GM18517 (cell line): ENCODE results near the gene CRYBG1.

Source experiments
- ATAC-seq: cut with Tn5 transposase; IDR thresholded peaks from one replicate; pipeline ENCODE4 v1.9.1; 2021; ENCODE audit warnings: mild to moderate bottlenecking, moderate library complexity; ENCODE audit not compliant: unreplicated experiment

The CRYBG1 gene

DNA sequence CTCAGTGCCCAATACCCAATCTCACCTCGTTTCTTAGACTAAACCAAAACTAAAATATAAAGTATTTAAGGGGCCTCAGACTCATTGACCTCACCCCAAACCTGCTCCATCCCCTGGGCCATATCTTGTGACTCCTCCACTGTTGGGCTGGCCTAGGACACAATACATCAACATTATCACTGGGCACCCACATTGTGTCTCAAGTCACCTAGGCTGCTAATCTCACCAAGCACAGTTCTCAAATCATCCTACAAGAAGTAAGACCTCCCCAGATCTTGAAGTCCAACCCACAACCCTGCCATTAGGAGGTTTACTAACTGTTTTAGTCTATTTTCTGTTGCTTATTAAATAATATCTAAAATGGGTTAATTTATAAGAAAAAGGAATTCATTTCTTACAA lies 96.2 kb downstream of the CRYBG1 start:
- no peak for ATAC-seq

DNA sequence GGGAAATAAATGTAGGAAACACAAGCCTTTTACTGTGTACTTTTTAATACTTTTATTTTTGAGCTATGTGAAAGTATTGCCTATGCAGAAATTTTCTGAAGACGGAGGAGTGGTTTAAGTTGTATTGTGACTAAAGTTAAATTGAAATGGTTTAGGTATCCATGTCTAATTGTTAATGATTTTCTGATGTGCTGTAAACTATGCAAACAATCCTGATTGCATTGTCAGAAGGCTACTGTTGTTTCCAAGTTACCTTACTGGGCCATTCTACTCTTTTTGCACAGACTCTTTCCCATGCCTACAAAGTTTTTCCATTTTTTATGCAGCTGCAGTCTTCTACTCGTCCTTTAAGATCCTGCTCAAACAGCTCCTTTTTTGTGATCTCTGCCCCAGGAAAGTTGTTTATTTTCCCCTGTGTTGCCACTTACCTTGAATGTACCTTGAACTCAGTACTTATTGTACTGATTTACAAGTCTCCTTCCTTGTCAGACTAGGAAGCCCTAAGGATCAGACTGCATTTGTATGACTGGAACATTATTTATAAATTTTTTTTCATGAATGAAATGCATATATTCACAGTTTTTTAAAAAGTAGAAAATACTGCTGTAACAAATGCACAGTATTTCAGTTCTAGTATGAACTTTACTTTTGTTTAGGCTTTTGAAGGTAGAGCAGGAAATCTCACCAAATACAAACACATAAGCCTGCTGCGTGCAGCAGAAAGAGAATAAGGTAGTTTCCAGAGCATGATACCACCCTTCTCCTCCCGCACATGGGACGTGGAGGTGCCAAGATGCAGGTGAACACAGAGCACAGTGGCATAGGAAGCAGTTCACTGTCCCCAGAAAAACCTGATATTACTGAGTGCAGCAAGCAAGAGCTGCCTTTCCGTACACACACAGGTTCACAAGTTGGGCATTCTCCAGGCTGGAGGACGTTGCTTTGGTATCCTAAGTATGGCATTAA lies 97.8 kb downstream of the CRYBG1 start:
- no peak for ATAC-seq

DNA sequence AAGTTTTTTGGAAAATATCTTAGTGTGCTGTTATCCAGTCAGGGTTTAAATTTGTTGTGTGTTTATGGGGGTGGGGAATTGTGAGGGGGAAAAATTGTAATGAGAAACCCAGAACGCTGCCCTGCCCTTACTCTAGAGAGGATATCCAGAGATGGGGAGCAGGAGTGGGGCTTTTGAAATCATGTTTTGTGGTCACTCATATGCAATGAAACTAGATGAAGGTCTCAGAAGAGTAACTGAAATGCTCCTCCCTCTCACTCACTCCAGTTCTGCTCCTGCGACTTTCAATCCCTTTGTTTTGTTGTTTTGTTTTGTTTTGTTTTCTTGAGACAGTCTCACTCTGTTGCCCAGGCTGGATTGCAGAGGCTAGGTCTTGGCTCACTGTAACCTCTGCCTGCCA lies 100.0 kb downstream of the CRYBG1 start:
- ATAC-seq, result no peak

DNA sequence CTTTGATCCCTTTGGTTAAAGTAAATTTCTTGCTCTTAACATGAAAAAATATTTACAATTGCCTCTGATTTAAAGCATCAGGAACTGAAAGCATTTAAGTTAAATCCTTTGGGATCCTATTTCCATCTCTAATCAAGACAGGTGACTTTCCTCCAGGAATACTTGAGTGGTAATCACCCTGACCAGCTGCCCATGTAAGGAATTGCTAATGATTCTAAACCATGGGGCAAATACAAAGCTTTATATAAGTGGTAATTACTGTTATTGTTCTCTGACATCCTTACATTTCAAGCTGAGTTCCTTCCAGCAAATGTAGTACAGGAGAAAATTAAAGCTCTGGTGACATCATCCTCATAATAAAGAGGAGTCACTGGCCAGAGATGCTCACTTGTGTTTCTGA lies 100.6 kb downstream of the CRYBG1 start:
- no peak for ATAC-seq

DNA sequence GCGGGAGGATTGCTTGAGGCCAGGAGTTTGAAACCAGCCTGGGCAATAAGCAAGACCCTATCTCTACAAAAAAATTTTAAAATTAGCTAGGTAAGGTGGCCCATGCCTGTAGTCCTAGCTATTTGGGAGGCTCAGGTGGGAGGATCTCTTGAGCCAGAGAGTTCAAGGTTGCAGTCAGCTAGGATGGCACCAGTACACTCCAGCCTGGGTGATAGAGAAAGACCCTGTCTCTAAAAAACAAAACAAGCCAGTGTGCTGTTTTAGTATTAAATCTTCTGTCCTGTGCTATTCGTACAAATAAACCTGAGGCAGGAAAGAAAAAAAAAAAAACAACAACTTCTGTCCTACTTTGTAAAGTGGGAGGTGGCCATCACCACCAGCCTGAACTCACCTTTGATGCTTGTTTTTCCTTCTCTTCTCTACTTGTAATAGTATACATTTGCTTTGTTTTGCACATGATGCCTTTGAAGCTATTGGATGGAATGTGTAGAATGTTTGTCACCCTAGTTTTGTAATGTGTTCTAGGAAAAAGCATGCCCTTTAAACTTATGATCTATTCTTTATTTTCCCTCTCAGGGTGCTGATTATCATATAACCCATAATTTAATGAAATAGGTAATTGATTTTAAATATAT lies 102.5 kb downstream of the CRYBG1 start:
- no peak for ATAC-seq

DNA sequence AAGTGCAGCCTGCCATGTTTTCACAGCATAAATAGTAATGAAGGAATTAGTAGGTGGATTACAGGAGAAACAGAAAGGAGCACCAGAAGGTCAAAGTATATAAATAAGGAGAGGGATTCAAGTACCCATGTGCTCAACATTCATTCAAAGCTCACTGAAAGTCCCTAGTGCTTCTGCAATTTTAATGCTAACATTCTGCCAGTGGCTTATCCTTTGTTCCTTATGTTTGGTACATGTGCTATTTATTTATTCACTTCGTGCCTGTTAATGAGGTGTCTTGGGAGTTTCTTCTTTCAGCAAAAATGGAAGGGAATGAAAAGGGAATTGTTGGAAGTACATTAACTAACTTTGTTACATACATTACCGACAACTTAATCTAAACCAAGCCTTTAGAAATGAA lies 105.7 kb downstream of the CRYBG1 start:
- no peak for ATAC-seq

DNA sequence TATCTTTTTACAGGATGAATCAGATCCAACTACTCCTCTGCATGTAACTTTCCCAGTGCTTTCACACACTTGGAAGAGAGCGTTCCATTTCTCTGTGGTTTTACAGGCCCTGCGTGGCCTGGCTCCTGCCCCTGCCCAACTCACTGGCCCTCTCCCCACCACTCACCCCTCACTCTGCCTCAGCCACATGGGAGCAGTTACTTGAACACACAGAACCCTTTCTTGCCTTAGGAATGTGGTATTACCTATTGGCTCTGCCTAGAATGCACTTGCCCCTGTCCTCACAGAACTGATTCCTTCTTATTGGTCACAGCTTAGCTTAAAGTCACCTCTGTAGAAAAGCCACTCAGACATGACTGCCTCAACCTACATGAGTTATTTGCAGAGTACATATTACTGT lies 108.4 kb downstream of the CRYBG1 start:
- ATAC-seq, result no peak

DNA sequence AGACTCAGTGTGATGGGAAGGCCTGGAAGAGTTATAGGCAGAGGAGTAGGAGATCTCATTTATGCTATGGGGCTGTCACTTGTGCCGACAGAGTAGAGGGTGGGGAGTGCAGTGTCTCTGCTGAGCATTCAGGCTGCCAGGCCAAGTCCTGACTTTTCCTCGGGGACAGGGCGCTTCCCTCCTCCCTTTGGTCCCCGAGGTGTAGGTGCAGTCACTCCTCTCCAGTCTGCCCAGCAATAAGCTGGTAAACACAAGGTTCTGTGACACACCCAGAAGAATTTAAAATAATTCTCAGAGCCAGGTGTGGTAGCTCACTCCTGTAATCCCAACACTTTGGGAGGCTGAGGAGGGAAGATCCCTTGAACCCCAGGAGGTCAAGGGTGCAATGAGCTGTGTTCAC lies 109.4 kb downstream of the CRYBG1 start:
- ATAC-seq, result no peak

DNA sequence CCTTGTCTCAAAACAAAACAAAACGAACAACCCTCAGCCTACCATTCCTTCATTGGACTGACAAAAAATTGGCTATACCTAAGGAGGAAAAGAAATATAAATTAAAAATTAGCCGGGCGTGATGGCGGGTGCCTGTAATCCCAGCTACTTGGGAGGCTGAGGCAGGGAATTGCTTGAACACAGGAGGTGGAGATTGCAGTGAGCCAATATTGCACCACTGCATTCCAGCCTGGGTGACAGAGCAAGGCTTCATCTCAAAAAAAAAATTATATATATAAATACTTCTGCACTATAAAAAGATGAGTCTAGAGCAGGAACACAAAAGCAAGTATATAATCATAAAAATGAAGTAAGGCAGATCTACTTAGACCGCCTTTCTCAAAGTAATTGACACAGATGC lies 109.8 kb downstream of the CRYBG1 start:
- ATAC-seq, result no peak

DNA sequence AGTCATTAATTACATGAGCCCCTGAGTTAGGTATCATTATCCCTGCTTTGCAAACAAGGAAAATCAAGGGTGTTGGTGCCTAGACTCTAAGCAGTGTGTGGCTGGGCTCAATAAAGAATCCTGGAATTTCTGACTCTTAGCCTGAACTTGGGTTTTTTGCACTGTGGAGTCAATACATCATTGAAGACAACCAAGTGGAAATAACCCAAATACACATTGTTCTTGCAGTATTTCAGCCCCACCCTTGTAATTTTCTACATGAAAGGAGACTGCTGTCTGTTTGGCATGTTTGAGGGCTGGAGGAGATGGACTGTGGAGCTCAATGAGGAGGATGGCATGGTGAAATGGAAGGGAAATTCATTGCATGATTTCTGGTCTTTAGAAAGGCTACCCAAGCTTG lies 110.3 kb downstream of the CRYBG1 start:
- ATAC-seq, result no peak

DNA sequence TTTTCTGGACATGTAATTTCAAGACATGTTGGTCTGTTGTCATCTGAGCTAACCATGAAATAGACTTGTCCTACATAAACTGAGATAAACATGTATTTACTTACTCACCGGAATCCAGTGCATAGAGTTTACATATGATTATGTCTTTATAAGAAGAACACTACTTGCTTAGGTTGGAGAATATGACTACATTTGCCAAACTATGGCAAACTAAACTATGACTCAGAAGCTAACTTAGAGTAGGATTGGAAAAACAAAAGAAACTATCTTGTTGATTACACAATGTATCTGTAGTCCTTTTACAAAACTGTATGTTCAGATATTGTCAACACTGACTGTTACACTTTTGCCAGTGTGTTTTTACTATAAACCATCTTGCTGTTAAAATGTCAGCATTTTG lies 113.3 kb downstream of the CRYBG1 start:
- no peak for ATAC-seq

DNA sequence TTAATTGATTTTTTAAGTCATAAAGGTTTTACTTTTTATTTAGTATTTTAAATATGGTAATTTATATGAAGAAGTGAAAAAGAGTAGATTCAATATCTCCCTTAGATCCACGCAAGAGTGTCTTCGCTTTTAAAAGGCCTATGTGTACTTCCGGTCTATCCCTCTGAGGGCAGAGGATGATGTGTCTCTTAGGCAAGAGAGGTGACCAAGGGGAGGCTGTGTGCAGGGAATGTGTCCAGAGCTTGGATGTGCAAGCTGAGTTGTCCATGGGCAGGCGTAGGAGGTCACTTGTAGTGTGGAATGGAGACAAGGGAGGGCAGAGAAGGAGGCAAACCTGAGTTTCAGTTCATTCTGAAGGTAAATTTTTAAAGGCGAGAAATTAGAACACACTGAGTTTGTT lies 113.9 kb downstream of the CRYBG1 start:
- no peak for ATAC-seq

DNA sequence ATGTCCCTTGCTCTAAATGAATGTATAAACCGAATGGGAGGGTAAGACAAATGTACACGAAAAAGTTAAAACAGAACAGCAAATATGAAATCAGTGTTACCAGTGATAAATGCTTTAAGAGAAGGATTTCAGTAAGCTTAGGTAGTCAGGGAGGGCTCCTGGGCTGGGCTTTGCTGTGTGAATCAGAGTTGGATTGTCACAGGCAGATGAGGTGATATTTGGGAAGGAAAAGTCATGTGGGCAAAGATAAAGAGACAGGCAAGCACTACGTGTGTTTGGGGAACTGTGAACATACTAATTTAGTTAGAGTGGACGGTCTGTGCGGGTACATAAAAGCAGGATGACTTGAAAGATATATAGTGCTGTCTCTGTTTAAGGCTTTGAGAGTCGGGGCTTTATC lies 114.8 kb downstream of the CRYBG1 start:
- ATAC-seq, result no peak

DNA sequence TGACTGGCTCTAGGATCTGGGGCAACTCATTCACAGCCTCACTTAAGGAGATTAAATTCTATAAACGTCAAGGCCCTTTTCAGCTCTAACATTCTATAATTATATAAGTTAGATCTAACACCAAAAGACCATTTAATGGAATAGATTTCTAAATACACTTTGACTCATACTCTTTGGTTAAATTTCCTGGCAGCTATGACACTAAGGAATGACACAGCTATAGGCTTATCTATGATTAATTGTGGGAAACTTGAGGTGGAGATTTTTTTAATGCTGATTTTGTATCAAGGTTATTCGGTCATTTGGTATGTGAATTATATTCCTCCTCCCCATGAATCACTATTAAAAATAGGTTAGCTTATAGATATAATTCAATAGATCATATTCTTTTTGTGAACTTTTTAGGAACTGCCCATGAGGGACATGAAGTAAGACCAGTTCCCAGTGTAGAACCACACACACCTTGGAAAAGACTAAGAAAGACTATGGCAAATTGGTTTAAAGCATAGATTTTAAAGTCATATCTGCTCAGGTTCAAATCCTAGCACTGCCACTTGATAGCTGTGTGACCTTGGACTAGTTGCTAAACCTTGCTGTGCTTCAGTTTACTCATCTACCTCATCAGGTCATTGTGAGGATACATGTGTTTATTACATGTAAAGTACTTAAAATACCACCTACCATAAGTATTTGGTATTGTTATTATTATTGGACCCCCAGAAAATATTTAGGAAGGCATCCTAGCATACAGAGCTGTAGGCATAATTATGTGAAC lies 116.0 kb downstream of the CRYBG1 start:
- ATAC-seq, result no peak

DNA sequence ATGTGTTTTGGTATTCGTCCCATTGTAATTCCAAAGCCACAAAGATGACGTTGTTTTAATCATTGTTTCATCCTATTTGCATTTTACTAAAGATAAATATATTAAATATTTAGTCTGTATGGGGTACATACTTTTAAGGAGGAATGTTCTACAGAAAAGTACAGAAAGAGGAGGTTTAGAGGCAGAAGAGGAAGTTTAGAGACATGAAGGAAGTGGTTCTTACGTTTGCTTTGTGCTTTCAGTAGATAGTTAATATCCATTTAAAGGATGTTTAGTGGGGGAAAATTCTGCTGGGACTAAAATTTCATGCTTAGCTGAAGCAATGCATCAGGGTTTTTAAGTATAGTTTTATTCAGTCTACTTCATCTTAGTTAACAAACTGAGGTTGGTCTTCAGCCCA lies 116.6 kb downstream of the CRYBG1 start:
- no peak for ATAC-seq

DNA sequence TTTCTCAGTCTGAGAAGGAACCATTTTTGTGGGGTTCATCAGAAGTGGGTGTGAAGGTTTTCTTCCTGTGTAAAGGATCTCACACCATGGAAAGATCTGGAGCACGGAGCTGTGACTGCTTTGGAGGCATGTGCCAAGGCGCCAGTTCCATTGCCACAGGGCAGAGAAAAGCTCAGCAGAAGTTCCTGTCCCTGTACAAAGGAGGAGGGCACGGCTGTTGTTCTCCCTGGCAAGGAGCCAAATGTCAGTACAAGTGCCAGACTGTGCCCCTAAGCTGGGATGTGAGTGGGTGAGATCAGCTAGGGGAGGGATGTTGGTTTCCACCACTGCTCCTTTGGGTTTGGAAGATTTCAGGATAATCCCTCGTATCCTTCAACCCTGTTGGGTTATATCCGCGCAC lies 117.3 kb downstream of the CRYBG1 start:
- no peak for ATAC-seq

DNA sequence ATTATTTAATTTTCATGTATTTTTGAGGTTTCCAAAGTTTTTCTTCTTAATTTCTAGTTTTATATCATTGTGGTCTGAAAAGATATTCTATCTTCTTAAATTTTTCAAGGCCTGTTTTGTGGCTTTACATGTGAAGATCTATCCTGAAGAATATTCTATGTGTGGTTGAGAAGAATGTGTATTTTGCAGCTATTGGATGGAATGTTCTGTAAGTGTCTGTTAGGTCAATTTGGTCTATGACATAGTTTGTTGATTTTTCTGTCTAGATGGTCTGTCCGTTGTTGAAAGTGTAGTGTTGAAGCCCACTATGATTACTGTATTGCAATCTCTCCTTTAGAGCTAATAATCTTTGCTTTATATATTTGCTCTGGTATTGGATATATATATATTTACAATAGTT lies 125.7 kb downstream of the CRYBG1 start:
- ATAC-seq, result no peak

DNA sequence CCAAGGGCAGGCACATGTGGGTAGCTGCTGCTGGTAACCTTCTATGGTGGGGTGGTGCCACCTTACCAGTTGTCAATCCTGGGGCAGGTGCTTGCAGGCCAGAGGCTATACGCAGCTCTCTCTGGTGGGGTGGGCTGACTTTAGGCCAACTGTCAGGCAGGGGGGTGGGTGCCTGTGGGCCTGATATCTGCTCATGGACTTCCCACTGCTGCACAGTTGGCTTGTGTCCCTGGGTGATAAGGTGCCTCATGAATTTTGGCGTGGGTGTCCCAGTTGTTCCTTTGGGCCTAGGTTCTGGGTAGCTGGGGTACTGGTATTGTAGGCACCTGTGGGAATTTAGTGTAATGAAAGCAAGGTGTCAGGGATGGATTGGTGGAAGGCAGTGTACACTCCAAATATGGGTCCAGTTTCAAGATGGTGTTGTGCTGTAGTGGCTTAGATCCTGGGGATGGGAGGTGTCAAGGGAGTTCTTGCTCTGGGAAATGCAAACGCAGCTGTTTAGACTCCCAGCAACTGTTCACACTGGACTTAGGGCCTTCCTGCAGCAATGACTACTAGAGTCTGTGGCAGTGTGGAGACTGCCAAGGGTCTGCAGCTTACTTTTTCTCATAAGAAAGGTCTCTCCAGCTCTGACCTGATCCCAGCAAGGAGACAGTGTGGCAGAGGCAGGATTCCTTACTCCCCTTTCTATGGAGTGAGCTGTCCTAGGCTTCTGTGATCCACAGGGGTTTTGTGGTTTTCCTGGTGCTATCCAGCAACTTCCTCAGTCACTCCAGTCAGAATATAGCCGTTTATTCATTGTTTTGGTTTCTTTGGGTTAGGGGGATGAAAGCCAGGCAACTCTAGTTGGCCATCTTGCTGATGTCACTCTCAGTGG lies 128.2 kb downstream of the CRYBG1 start:
- ATAC-seq, result no peak

DNA sequence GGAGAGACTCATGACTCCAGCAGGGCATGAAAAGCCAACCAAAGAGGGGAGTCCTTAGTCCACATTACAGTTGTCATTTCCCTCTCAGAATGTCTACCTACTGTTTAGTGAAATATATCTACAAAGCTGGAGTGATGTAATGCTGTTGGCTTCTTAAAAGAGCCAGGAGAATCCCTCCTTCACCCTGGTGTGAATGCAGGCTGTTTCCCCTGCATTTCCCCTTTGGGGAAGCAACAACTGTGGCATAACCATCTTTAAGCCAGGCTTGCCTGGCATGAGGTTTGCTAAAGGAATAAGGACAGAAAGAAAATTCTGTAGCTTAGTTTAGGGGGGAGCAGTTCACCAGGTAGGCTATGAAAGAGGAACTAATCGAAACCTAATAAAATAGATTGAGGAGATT lies 129.5 kb downstream of the CRYBG1 start:
- no peak for ATAC-seq

DNA sequence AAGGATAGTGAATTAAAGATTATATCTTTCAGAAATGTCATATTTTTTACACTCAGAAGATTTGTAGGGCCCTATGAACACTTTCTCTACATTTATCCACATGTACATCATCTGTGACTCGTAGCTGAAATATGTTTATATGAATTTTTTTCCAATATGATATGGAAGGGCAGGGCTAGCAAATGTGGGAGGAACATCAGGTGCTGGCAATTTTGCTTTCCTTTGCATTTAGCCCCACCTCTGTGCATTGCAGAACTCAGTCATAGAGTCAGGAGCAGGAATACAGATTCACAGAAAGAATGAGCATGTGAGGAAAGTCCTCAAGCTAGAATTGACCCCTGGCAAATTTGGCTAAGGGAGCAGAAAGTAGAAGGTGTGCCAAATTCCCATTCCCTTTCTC lies 129.9 kb downstream of the CRYBG1 start:
- no peak for ATAC-seq

DNA sequence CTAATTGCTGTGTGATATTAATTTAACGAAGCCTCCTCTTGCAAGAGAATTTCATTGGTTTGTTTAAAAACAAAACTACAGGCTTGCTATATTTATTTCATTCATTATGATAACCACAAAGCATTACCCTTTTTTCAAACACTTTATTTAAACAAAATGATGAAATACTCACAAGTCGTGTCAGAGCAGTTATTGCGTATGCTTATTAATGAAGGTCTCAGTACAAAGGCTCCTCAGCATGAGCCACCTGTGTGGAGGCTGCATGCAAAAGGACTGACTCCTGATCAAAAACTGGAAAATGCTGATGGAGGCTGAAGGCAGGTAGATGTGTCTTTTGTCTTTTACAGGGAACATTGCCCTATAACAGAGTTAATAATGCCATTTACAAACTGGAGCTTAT lies 130.5 kb downstream of the CRYBG1 start:
- ATAC-seq, result no peak
